HepG2 (cell line): ENCODE results near the gene DIO1. TPM values are rescaled to one million over a fixed set of nuclear protein-coding genes. Genes with fewer than 3 reads are reported as not detected.
A peak's percentile ranks its signal among the peaks of the same experiment; 100 is the strongest.

ENCODE experiments used
- ADNP ChIP-seq: sonication (generic); formaldehyde crosslinking; IDR thresholded peaks from 2 replicates; pipeline ENCODE4 v1.4.0; 2020; ENCODE audit warnings: missing genetic modification reagents
- BCL6 ChIP-seq: IDR thresholded peaks from 2 replicates; pipeline ENCODE4 v1.6.1; 2016; ENCODE audit warnings: missing genetic modification reagents, missing compliant biosample characterization
- CBX1 ChIP-seq: IDR thresholded peaks from one replicate; pipeline ENCODE4 v1.6.1; 2016; ENCODE audit warnings: antibody characterized with exemption, low read depth
- EZH2 ChIP-seq: conservative IDR thresholded peaks from 2 replicates; pipeline ENCODE4 v1.6.1; 2012; ENCODE audit warnings: mild to moderate bottlenecking, low read depth, low read length, moderate library complexity
- HOXD1 ChIP-seq: sonication (generic); formaldehyde crosslinking; IDR thresholded peaks from 2 replicates; pipeline ENCODE4 v1.5.0; 2020; ENCODE audit warnings: missing genetic modification reagents
- KMT2A ChIP-seq: sonication (generic); formaldehyde crosslinking; IDR thresholded peaks from 2 replicates; pipeline ENCODE4 v1.4.0; 2020; ENCODE audit warnings: missing genetic modification reagents
- MEIS1 ChIP-seq: sonication (generic); formaldehyde crosslinking; IDR thresholded peaks from 2 replicates; pipeline ENCODE4 v1.9.0; 2021; ENCODE audit warnings: mild to moderate bottlenecking, missing genetic modification reagents, moderate library complexity, borderline replicate concordance
- MEIS2 ChIP-seq: sonication (generic); formaldehyde crosslinking; IDR thresholded peaks from 2 replicates; pipeline ENCODE4 v1.9.0; 2021; ENCODE audit warnings: mild to moderate bottlenecking, missing genetic modification reagents
- PCBP2 ChIP-seq: fragments of 200-400 bp; formaldehyde crosslinking; optimal IDR thresholded peaks from 2 replicates; pipeline ENCODE3; 2018; ENCODE audit warnings: low read length, low read depth; ENCODE audit not compliant: poor library complexity, severe bottlenecking
- REPIN1 ChIP-seq: sonication (generic); formaldehyde crosslinking; IDR thresholded peaks from 2 replicates; pipeline ENCODE4 v1.8.0; 2022; ENCODE audit warnings: missing genetic modification reagents, low read depth, mild to moderate bottlenecking, borderline replicate concordance
- RNF2 ChIP-seq: fragments of 450-650 bp; conservative IDR thresholded peaks from 2 replicates; pipeline ENCODE4 v1.6.1; 2016; ENCODE audit warnings: low read depth
- SIX1 ChIP-seq: sonication (generic); formaldehyde crosslinking; IDR thresholded peaks from 2 replicates; pipeline ENCODE4 v1.4.0; 2020; ENCODE audit warnings: missing genetic modification reagents, borderline replicate concordance
- SSRP1 ChIP-seq: IDR thresholded peaks from 2 replicates; pipeline ENCODE4 v1.6.1; 2016; ENCODE audit warnings: control low read depth
- XRCC5 ChIP-seq: fragments of 200-400 bp; formaldehyde crosslinking; optimal IDR thresholded peaks from 2 replicates; pipeline ENCODE3; 2017; ENCODE audit warnings: mild to moderate bottlenecking, low read length
- ZFAT ChIP-seq: sonication (generic); formaldehyde crosslinking; conservative IDR thresholded peaks from 2 replicates; pipeline ENCODE4 v1.8.1; 2023; ENCODE audit warnings: missing genetic modification reagents, inconsistent platforms
- ZFY ChIP-seq: sonication (generic); formaldehyde crosslinking; IDR thresholded peaks from 2 replicates; pipeline ENCODE4 v1.4.0; 2020; ENCODE audit warnings: missing genetic modification reagents
- ZMYM2 ChIP-seq: sonication (generic); formaldehyde crosslinking; IDR thresholded peaks from 2 replicates; pipeline ENCODE4 v1.8.0; 2022; ENCODE audit warnings: mild to moderate bottlenecking, missing genetic modification reagents
- ZNF34 ChIP-seq: sonication (generic); formaldehyde crosslinking; IDR thresholded peaks from 2 replicates; pipeline ENCODE4 v1.4.0; 2020; ENCODE audit warnings: mild to moderate bottlenecking, missing genetic modification reagents, borderline replicate concordance
- ZNF354B ChIP-seq: sonication (generic); formaldehyde crosslinking; IDR thresholded peaks from 2 replicates; pipeline ENCODE4 v1.8.0; 2022; ENCODE audit warnings: mild to moderate bottlenecking, missing genetic modification reagents
- ZNF672 ChIP-seq: sonication (generic); formaldehyde crosslinking; IDR thresholded peaks from 2 replicates; pipeline ENCODE4 v1.8.1; 2022; ENCODE audit warnings: missing genetic modification reagents
- ZNF75D ChIP-seq: sonication (generic); formaldehyde crosslinking; IDR thresholded peaks from 2 replicates; pipeline ENCODE4 v1.8.1; 2023; ENCODE audit warnings: missing genetic modification reagents, mild to moderate bottlenecking, borderline replicate concordance
- ZNF781 ChIP-seq: sonication (generic); formaldehyde crosslinking; IDR thresholded peaks from 2 replicates; pipeline ENCODE4 v1.5.1; 2020; ENCODE audit warnings: borderline replicate concordance, mild to moderate bottlenecking, missing genetic modification reagents; ENCODE audit errors: not compliant biosample characterization
- polyA plus RNA-seq, 8 experiments: library from polyadenylated mRNA; depleted of rRNA in 3 of 8; stranded (reverse) in 7 of 8; unstranded in 1 of 8; fragments of >200 nt; fragmentation: Illumina TruSeq in 4 of 8; extraction: Trizol in 4 of 8; gene quantifications; 2 replicates each; pipeline versions ENCODE4 v1.2.1 to v1.2.3, GENCODE V29; 2011 to 2016; ENCODE audit warnings: low read depth in 4 of 8, missing spikeins in 1 of 8, mixed read lengths in 1 of 8; ENCODE audit not compliant: insufficient read depth in 1 of 8
- total RNA-seq, 5 experiments: library from RNA; depleted of rRNA; stranded (reverse); fragments of >200 nt; fragmentation: Illumina TruSeq; extraction: Trizol; gene quantifications; 2 replicates each; pipeline ENCODE4 v1.2.3, GENCODE V29; 2016; ENCODE audit warnings: low read depth in 1 of 5
- TF ChIP-seq, protein P1 (sequence below): sonication (generic); formaldehyde crosslinking; IDR thresholded peaks from 2 replicates; pipeline ENCODE4 v1.4.0; 2020; ENCODE audit warnings: missing genetic modification reagents
- TF ChIP-seq, protein P2 (sequence below): sonication (generic); formaldehyde crosslinking; IDR thresholded peaks from 2 replicates; pipeline ENCODE4 v1.8.0; 2022; ENCODE audit warnings: mild to moderate bottlenecking, missing genetic modification reagents, borderline replicate concordance
- TF ChIP-seq, protein P3 (sequence below): sonication (generic); formaldehyde crosslinking; IDR thresholded peaks from 2 replicates; pipeline ENCODE4 v1.5.1; 2020; ENCODE audit warnings: mild to moderate bottlenecking, missing genetic modification reagents

DIO1 gene
- total and polyA plus RNA-seq, 2 of the 13 experiments (the other 11 are each of a cell fraction or from before 2014, with no cell fraction given): 13.5 to 45.6 TPM

DNA sequence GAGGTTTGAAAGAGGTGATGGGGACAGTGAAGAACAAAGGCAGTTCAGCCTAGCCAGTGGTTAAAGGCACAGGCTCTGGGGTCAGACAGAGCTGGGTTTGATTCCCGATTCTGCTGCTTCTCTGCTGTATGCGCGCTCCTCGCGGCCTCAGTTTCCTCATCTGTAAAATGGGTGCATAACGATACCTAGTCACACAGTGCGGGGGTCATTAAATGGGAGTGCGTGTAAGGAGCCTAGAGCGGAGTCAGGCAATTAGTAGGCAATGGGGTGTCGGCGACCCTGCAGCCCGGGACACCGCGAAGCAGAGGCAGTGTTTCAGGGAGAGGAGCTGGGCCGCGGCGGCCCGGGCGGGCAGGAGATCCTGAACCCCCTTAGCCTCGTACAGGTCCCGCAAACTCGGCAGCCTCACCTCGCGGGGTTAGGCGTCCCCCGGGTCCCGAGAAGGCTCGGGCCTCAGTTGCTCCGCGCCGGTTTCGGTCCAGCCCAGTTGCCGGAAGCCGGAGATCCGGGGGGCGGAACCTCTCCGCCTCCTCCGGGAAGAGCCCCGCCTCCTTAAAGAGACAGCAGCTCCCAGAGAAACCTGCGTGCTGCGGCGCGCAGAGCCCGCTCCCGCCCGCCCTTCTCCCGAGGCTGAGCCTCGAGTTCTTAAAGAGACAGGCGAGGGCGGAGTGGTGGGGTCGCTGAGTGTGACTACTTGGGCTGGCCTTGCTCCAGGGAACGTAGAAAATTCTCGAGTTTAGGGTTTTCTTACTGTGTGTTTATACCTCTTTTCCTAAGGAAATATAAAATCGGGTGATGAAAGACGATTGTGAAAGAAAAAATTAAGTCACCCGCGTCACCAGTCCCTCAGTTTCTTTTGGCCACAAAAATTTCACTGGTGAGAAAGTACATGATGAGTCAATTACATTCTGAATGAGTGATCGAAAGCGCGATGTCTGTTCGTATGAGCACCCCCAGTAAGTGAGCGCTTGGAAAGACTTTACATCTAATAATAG is 4.4 kb upstream of the DIO1 start, which contains the start of gene YIPF1 (continued):
- TF ChIP-seq, protein P1, sequence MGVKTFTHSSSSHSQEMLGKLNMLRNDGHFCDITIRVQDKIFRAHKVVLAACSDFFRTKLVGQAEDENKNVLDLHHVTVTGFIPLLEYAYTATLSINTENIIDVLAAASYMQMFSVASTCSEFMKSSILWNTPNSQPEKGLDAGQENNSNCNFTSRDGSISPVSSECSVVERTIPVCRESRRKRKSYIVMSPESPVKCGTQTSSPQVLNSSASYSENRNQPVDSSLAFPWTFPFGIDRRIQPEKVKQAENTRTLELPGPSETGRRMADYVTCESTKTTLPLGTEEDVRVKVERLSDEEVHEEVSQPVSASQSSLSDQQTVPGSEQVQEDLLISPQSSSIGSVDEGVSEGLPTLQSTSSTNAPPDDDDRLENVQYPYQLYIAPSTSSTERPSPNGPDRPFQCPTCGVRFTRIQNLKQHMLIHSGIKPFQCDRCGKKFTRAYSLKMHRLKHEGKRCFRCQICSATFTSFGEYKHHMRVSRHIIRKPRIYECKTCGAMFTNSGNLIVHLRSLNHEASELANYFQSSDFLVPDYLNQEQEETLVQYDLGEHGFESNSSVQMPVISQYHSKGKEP (CRISPR knock-in tag): no peak
- TF ChIP-seq ZNF672 (CRISPR knock-in tag) (no peak), ZNF781 (CRISPR knock-in tag) (peak; percentile 59), SIX1 (no peak), ZNF354B (CRISPR knock-in tag) (peak; percentile 57; the same call in 1 of the 2 replicates), ZNF75D (CRISPR knock-in tag) (no peak), PCBP2 (no peak), ZFAT (CRISPR knock-in tag) (no peak), REPIN1 (CRISPR knock-in tag) (no peak), RNF2 (no peak), ADNP (CRISPR knock-in tag) (peak; percentile 91), ZFY (peak; percentile 68), XRCC5 (peak; percentile 60), CBX1 (peak; percentile 15), HOXD1 (CRISPR knock-in tag) (no peak), MEIS2 (CRISPR knock-in tag) (no peak), SSRP1 (CRISPR knock-in tag) (no peak), BCL6 (CRISPR knock-in tag) (no peak), EZH2 (no peak), ZMYM2 (CRISPR knock-in tag) (peak; percentile 72), ZNF34 (no peak), MEIS1 (CRISPR knock-in tag) (no peak), KMT2A (CRISPR knock-in tag) (0 out of 2 replicates have a peak, but pooled peaks have one; percentile 69)
- TF ChIP-seq, protein P2, sequence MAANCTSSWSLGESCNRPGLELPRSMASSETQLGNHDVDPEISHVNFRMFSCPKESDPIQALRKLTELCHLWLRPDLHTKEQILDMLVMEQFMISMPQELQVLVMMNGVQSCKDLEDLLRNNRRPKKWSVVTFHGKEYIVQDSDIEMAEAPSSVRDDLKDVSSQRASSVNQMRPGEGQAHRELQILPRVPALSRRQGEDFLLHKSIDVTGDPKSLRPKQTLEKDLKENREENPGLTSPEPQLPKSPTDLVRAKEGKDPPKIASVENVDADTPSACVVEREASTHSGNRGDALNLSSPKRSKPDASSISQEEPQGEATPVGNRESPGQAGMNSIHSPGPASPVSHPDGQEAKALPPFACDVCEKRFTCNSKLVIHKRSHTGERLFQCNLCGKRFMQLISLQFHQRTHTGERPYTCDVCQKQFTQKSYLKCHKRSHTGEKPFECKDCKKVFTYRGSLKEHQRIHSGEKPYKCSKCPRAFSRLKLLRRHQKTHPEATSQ: no peak
- TF ChIP-seq, protein P3, sequence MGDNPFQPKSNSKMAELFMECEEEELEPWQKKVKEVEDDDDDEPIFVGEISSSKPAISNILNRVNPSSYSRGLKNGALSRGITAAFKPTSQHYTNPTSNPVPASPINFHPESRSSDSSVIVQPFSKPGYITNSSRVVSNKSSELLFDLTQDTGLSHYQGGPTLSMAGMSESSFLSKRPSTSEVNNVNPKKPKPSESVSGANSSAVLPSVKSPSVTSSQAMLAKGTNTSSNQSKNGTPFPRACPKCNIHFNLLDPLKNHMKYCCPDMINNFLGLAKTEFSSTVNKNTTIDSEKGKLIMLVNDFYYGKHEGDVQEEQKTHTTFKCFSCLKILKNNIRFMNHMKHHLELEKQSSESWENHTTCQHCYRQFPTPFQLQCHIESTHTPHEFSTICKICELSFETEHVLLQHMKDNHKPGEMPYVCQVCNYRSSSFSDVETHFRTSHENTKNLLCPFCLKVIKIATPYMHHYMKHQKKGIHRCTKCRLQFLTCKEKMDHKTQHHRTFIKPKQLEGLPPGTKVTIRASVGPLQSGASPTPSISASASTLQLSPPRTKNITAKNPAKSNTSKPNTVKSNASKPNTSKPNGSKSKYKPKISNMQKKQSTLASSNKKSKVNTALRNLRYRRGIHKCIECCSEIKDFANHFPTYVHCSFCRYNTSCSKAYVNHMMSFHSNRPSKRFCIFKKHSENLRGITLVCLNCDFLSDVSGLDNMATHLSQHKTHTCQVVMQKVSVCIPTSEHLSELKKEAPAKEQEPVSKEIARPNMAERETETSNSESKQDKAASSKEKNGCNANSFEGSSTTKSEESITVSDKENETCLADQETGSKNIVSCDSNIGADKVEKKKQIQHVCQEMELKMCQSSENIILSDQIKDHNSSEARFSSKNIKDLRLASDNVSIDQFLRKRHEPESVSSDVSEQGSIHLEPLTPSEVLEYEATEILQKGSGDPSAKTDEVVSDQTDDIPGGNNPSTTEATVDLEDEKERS (CRISPR knock-in tag): 0 out of 2 replicates have a peak, but pooled peaks have one; percentile 32
